Midbrain (tissue), 1 donor: Measurements from ENCODE around the gene F12.

Experiments used
- DNase-seq: peaks from one replicate; lab custom pipeline; 2025; lab: John Stamatoyannopoulos, UW

The F12 gene

DNA sequence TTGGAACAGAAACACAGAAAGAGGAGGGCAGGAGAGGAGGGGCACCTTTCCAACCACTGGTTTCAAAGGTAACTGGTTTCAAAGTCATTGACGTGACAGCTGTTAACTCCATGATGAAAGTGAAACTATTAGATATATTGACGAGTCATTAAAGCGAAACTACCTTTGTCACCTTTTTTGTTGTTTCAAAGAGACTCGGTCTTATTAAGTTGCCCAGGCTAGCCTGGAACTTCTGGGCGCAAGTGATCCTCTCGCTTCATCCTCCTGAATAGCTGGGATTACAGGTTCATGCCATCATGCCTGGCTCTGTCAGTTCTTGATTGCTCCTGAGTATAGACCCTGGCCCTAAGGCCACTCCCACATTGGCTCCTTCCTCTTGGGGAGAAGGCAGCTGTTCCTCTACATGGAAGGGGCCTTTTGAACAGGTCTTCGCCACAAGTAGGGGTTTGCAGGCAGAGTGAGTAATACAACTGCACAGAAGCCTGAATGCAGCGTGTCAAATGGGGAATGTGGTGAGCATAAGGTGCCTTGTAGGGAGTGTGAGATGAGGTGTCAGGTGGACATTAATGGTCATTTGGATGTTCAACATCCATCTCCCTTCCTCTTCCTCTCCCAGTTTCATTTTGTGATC lies 3.4 kb upstream of the F12 start:
- no peak for DNase-seq

DNA sequence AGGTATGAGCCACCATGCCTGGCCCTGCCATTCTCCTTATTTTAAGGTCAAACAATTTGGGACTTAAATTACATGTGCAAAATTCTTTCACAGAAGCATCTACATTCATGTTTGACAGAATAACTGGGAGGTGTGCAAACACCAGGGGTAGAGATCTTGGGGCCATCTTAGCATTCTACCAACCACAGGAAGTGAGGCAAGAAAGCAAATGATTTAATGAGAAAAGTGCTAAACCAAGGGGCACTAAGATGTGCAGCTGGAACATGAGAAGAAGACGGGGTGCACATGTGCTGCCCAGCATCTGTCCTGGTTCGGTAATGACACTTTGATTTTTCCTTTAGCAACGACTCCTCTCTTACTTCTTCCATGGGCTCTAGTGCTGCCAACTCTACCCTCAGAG lies 1.2 kb upstream of the F12 start:
- DNase-seq = no peak

DNA sequence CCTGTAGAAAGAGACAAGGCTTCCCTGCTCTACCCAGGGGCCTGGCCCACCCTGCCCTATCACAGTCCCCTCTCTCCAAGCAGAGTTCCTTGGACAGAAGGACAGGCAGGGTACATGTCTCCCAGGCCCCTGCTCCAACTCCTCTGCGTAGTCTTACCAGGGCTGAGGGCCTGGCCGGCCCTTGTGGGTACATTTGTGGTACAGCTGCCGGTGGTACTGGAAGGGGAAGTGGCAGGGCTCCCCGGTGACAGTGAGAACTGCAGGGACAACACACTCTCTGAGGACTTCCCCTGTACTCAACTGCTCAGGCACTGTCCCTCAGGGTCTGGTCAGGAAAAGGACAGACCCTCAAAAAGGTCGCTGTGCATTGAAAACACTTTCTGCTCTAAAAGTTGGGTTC lies 3.6 kb downstream of the F12 start:
- DNase-seq = no peak

DNA sequence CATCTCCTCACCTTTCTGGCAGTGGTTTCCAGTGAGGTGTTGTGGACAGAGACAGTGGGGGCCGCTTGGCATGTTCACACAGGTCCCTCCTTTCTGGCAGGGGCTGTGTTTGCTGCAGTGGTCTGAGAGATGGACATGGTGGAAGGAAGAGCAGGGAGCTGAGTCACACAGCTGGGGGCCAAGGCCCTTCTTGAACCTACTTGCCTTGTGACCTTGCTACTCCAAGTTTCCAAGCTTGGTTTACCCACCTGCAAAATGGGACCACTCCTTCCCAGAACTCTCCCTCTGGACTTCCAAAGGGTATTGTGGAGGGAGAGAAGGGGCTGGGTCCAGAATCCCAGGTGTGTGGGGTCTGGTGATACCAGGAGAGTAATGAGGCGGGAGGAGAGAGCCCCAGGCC lies 4.1 kb downstream of the F12 start:
- no peak for DNase-seq

DNA sequence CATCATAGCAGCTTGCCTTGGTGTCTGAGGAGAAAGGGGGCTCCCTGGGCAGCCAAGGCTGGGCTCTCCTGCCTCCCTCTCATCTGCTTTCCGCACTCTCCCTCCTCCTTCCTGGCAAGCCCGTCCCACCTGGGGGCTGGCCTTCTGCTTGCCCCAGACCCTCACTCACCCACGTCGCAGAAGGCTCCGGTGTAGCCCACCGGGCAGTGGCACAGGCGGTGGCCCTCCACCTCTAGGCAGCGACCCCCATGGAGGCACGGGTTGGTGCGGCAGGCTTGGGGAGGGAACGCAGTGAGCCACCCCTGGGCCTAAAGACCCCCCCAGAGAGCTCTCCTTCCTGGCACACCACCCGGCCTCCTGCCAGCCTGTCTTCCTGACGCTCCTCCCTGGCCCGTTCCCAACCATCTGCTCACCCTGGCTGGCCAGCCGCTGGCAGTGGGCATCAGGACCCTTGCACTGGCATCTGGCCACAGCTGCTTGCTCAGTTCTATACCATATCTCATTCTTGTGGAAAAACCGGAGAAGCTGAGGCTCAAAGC lies 4.7 kb downstream of the F12 start:
- DNase-seq = no peak

DNA sequence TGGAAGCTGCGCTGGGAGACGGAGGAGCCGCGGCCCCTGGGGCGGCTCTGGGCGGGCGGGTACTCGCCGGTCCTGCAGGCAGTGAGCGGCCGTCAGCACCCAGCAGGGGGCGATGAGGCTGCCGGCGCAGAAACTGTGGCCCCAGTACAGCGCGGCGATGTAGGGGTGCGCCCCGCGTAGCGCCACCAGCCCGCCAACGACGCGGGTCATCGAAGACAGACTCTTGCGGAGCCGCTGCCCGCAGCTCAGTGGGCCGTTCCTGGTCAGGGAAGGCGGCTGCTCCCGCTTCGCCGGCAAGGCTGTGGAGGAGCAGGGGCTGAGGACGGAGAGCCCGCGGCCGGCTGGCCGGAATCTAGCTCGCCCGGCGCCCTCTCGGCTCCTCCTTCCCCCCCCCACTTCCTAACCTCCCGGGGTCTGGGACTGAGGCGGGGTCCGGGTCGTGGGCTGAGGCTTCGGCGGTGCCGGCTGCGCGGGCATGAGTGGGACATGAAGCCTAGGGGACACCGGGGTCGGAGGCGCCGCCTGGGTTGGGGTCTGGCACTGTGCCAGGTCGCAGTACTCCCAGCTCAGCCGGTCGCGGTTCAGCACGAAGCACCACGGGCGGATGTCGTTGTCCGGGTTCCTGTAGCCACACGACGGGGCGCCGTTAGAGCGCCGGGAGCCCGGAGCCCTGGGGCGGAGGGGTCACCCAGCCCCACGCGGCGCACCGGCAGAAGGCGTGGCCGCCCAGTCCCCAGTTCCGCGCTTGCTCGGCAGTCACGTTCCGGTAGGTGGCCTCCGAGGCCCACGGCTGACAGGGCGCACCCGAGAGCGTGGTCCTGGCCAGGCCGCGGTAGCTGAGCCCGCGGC lies 5.3 kb downstream of the F12 start:
- DNase-seq = peak; percentile 49

DNA sequence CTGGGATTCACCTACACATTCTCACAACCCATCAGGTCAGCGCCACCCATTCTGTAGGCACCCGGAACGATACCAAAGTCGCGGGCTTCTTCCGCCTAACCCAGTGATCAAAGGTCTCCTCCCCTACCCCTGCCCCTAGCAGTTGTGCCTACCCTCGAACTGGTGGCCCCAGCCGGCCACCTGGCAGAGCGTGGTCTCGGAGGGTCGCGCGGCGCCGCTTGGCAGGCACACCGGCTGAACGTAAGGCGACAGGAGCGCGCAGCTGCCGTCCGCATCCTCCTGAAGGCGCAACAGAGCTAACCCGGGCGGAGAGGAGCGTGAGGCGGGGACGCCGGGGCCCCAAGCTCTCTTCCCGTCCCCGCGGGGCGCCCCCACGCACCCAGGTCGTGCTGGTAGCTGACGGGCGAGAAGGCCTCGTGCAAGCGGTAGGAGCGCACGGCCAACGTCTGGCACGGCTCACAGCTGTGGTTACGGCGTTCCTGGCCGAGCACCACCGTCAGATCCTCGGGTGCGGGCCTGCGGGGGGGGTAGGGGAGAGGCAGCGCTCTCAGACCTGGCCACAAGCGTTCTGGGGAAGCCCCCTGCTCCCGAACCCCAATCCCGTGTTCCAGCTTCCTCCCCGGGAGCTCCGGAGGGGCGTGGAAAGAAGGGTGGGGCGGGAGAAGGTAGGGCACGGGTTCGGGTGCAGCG lies 6.1 kb downstream of the F12 start:
- DNase-seq = no peak

DNA sequence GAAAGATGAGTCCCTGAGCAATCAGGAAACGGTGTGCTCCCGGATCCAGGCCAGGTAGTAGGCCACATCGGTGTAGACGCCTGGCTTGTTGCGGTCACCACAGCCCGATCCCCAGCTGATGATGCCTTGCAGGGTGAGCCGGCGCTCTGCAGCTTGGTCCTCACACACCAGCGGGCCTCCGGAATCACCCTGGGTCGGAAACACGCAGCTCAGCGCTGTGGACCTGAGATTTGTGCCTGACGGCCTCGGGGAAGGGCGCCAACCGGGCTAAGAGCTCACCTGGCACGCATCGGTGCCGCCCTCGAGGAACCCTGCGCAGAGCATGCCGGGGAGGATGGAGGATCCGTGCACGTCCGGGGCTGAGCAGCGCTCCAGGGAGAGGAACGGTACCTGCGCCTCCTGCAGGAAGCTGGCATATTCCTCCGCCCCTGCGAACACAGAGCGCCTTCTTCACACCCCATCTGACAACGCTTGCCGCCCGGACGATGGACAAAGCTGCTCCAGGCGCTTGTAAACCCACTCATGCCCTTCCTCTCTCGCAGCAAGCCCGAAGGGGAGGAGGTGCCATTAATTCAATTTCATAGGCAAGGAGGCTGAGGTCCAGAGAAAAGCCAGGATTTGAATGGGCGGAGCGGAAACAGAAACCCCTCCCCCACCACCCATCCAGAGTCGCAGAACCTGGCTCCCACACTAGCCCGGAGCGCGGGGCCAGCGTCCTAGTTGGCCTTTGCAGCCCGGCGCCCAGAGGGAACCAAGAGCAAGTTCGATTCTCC lies 6.9 kb downstream of the F12 start:
- no peak for DNase-seq

DNA sequence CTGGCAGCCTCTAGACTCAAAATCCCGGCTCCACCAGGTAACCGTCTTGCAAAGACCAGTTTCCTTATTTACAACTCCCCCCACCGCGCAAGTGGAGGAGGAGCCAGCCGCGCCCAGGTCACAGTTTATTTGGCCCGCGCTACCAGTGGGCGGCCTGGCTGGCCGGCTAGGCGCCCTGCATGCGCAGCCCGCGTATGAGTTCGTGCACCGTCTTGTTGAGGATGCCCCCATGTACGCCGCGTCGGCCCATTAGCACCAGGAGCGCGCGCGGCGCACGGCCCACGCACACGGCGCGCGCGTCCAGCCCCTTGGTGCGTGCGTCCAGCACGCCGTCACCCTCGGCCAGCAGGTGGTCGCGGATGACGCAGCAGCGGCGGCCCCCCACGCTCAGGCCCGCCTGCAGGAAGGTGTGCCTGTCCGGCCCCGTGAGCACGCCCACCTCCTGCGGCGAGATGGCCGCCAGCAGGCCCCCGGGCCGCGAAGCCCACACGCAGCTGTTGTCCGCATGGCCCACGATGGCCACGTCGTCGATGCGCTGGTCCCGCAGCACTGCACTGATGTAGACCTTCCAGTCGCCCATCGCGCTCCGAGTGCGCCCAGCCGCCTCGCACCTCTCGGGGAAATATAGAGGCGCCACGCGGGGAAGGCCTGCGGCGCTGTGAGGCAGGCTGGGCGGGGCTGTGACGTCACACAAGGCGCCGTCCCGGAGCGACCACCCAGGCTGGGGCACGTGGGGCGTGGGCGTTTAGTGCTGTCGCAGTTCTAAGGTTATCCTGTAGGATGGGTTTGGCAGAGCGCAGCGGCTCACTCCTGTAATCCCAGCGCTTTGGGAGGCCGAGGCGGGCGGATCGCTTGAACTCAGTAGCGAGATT lies 9.1 kb downstream of the F12 start, which contains the start of gene PFN3:
PFN3 (minus strand) TSS at position 665 of the 872 bp plus-strand sequence; CDS start at position 580, 85 bp downstream.
- DNase-seq = no peak

DNA sequence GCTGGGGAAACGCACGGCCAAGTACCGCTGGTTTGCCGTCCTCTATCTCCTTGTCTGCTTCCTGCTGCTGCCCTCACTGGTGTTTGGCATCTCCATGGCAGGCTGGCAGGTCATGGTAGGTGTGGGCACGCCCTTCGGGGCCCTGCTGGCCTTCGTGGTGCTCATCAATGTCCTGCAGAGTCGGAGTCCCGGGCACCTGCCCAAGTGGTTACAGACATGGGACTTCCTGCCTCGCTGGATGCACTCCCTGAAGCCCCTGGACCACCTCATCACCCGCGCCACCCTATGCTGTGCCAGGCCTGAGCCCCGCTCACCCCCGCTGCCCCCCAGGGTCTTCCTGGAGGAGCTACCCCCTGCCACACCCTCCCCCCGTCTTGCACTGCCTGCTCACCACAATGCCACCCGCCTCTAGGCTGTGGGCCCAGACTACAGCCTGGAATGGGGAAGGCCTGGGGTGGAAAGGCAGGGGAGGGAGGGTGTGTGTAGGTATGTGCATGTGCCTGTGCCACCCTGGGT lies 11.4 kb downstream of the F12 start:
- DNase-seq = no peak

DNA sequence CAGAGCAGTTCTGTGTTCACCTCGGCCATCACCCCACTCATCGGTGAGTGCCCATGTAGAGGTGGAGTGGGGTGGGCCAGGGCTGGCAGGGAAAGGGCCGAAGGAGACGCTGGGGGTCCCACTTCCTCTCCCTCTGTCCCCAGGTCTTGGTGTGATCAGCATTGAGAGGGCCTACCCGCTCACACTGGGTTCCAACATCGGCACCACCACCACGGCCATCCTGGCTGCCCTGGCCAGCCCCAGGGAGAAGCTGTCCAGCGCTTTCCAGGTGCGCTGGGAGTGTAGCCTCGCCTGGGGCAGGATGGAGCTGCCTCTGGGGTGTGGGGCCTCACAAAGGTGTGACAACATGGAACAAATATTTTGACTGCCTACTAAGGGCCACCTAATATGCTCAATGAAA lies 12.6 kb downstream of the F12 start:
- DNase-seq = no peak

DNA sequence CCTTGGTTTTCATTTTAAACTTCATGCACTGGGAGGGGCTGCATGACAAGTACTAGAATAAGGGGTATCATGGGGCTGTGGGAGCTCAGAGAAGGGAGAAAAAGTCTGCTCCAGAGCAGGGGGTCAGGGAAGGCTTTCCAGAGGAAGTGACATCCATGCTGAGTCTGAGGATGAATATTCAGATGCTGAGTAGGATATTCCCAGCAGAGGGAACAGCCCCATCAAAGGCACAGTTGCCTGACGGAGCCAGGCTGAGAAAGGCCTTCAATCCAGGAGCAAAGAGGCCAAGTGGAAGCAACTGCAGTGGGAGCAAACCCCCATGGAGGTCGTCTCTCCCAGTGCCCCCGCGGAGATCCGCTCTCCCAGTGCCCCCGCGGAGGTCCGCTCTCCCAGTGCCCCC lies 13.3 kb downstream of the F12 start:
- no peak for DNase-seq

DNA sequence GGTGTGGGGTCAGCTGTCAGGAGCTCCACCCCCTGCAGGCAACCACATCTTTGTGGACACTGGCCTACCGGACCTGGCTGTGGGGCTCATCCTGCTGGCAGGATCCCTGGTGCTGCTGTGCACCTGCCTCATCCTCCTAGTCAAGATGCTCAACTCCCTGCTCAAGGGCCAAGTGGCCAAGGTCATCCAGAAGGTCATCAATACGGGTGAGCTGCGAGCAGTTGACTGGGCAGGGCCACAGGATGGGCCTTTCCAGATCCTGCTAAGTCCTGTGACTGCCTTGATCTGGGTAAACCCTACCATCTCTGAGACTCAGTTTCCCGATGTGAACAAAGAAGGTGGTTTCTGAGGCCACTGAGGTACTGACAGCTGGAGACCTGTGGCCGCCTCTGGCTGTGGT lies 15.4 kb downstream of the F12 start:
- DNase-seq = no peak

DNA sequence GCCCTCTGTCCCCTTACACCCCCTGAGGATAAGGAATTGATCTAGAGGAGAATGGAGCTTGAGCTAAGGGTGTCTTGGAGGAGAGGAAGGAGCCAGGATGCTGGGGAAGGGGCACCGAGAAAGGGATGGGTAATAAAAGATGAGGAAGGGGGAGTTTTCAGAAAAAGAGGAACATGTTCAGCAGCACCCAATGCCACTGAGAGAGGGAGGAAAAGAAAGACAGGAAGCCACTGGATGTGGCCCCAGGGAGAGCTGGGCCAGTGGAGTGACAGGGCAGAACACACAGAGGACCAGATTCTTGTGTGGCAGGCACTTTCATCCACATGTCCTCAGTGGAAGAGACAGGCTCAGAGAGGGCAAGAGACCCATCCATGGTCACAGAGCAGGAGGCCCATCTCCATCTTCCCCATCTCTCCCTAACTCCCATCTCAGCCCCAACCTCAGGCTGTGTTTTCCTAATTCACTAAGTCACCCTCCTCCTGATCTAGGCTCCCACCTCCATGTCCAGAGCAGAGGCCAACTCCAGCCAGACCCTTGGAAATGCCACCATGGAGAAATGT lies 16.1 kb downstream of the F12 start:
- no peak for DNase-seq

DNA sequence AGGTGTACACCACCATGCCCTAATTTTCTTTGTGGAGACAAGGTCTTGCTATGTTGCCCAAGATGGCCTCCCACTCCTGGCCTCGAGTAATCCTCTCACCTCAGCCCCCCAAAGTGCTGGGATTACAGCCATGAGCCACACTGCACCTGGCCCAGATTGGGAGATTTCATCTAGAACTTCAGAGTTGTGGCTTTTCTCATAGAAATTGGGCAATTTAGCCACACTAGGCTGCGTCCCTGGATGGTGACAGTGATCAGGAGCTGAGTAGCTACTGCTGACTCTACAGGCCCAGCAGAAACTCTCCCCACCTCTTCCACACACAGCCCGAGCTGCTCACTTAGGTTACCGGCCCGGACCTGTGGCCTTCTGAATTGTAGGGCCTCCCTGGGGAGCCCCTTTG lies 16.6 kb downstream of the F12 start:
- no peak for DNase-seq

DNA sequence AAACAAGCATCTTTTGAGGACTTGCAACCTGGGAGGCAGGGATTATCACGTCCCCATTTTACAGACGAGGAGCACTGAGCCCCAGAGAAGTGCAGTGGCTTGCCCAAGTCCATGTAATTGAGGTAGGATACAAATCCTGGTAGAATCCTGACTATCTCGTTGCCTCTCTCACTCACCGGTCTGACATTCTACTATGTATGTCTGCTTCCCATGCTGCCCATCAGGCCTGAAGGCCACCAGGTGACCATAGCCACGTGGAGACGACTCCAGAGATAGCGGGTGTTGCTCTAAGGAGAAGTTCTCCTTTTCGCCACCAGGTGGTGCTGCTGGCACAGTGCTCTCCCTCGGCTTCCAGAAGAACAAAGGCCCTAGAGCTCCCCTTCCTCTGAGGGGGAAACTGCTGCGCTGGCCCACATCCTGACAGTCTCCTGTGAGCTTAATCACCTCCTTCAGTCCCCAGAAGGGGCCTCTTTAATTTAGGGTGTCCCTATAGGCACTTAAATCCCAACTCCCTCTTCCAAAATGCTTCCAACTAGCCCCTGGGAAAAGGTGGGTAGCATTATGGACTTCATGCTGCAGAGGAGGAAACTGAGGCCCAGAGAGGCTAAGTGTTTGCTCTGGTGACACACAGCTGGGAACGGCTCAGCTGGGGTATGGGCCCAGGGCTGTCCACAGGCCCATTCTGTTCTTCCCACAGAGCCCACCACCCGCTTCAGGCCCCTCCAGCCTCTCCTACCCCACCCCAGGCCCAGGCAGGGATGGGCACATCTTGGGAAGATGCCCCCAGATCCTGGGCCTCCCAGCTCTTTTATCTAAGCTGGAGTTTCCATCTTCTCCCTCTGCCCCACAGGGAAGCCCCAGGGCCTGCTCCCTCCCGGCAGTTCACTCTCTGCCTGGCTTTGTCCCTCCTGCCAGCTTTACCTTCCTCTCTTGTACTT lies 18.7 kb downstream of the F12 start:
- peak; percentile 79 for DNase-seq

DNA sequence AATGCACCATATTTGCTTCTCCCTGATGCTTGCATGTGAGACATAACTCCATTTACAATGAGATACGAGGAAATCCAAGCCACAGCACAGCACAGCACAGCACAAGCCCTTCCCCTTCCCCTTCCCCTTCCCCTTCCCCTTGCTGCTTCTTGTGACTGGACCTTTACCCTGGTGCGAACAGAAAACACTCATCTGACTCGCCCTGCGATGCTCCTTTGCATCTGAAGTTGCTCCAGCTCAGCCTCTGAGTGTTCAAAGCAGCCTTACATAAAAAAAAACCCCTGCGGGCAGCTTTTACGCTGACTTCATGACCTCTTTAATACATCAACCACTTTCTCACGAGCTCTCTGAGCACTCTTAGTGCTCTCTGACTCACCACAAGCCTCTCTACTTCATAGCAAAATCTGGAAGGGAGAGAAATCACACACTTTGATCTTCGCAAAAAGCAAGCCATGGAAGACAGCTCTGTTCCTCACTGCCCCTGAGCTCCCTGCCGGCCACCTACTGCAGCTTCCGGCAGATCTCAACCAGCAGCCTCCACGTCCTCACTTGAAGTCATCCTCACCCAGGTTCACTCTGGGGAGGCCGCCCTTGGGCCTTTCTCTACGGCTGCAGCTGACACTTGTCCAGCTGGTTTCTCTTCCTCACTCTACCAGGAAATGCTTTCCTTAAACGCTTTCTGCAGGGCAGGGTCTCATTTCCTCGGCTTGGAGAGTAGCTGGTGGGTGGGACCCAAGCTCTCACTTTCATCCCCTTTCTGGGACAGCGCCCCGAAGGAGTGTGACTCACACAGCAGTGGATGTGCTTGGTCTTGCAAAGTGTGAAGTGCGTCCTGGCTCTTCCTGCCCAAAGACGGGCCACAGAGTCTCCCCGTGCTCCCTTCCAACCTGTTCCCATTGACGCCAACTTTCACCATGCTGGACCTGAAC lies 19.9 kb downstream of the F12 start:
- no peak for DNase-seq

DNA sequence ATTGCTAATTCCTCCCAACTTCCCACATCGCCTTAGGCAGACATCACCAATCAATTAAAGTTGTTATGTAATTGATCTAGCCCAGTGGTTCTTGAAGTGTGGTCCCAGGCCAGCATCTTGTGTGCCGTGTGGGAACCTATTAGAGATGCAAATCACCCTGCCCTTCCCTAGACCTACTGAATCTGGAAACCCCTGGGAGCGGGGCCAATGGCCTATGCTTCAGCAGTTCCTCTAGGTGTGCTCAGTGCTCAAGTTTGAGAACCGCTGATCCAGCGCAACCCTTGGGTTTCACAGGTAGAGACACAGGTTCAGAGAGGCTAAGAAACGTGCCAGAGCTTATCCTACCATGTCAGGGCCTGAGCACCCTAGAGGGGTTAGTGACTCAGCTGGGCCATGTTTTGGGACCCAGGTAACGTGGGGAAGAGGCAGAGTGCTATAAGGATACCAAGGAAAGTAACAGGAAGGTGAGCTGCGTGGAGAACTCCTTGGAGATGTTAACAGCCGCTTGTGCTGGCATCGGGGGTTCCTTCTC lies 20.8 kb downstream of the F12 start:
- DNase-seq = no peak
